ENCODE data around the gene BNC2. TPM values are rescaled to one million over a fixed set of nuclear protein-coding genes. Genes with fewer than 3 reads are reported as not detected.

The BNC2 gene
- total RNA-seq, 2 experiments from 2014 or later: not detected

DNA sequence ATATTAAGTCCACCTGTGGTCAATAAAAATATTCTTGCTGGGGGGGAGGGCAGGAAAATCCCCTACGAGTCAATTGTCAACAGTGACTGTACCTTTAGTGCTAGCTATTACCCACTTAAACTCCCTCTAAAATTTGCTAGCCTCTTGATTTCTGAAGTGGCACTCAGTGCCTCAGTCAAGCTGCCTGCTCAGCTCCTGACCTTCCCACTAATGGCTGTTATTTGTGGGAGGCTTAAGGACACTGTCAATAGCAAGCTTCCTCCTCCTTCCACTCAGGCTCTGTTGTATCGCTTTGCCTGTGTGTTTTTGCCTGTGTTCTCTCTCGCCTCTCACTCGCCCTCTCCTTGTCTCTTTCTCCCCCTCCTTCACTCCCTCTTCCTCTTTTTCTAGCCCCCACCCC, 140.8 kb downstream of the BNC2 start:
- no peaks in the 10 kb centered on the region for H3K36me3 Mint-ChIP-seq (ENCODE audit: low read depth)
- H3K4me1 Mint-ChIP-seq (ENCODE audit: low read depth): no peaks in the 10 kb centered on the region
- H3K4me3 Mint-ChIP-seq: no peak overlapping the region
- DNase-seq: no peak
- no peak overlapping the region for H3K27ac Mint-ChIP-seq
- peaks cover 34% of the 10 kb centered on the region for H3K27me3 Mint-ChIP-seq (ENCODE audit: low read depth)
- H3K9me3 Mint-ChIP-seq: no peaks in the 10 kb centered on the region
- CTCF ChIA-PET: no interaction called here
- intact Hi-C loops (cut with micrococcal nuclease): no loop called here

DNA sequence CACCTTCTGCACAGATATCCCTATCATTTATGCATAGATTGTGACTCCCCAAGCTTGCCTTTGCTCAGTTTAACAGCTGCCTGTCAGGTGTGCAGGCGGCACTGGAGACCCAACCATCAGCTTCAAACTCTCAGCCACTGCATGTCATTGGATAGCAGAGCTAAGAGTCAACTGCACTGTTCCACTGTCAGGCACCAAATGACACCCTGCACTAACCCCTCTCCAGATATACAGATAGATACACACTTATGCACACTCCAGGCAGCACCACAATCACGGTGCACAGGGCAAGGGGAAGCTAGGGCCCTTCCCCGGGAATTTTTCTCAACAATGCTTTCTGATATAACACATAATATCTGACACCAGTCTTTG, 142.3 kb downstream of the BNC2 start:
- intact Hi-C loops (cut with micrococcal nuclease): no loop called here
- CTCF ChIA-PET: no interaction called here
- no peak for DNase-seq
- Mint-ChIP-seq H3K27ac (no peak overlapping the region), H3K4me1 (ENCODE audit: low read depth) (no peaks in the 10 kb centered on the region), H3K4me3 (no peak overlapping the region), H3K27me3 (ENCODE audit: low read depth) (peaks cover 37% of the 10 kb centered on the region), H3K9me3 (no peaks in the 10 kb centered on the region), H3K36me3 (ENCODE audit: low read depth) (no peaks in the 10 kb centered on the region)

DNA sequence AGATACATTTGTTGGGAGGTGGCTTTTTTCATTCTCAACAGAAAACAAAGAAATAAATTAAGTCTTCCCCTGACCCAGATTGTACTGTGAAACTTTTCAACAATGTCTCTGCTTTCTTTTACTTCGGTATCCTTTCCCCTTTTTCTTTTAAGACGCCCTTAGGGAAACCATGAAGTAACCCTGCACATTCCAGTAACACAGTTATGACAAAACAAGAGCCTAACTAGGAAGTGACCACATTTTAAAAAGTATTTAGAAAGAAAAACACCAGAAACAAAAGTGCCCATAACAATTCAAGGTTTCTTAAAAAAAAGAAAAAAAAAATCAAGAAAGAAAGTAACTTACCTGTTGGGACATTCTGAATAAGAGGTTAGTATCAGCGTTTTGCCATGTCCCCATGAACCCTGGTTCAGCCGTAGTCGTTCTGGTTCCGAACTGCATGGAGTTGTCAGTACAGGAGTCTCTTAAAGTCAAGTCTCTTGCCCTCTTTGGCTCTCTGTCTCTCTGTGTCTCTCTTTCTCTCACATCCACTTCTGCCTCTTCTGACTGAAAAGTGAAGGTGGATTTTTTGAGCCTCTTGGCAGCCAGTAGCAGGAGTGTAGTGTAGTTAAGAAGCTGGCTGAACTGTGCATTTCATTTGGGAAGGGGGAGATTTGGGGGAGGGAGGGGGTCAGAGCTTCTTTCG, 142.9 kb downstream of the BNC2 start:
- H3K36me3 Mint-ChIP-seq (ENCODE audit: low read depth): no peaks in the 10 kb centered on the region
- DNase-seq: no peak
- intact Hi-C loops (cut with micrococcal nuclease): no loop called here
- H3K27ac Mint-ChIP-seq: no peak overlapping the region
- no peaks in the 10 kb centered on the region for H3K9me3 Mint-ChIP-seq
- no peaks in the 10 kb centered on the region for H3K4me1 Mint-ChIP-seq (ENCODE audit: low read depth)
- peaks cover 37% of the 10 kb centered on the region for H3K27me3 Mint-ChIP-seq (ENCODE audit: low read depth)
- H3K4me3 Mint-ChIP-seq: no peak overlapping the region
- CTCF ChIA-PET: no interaction called here

DNA sequence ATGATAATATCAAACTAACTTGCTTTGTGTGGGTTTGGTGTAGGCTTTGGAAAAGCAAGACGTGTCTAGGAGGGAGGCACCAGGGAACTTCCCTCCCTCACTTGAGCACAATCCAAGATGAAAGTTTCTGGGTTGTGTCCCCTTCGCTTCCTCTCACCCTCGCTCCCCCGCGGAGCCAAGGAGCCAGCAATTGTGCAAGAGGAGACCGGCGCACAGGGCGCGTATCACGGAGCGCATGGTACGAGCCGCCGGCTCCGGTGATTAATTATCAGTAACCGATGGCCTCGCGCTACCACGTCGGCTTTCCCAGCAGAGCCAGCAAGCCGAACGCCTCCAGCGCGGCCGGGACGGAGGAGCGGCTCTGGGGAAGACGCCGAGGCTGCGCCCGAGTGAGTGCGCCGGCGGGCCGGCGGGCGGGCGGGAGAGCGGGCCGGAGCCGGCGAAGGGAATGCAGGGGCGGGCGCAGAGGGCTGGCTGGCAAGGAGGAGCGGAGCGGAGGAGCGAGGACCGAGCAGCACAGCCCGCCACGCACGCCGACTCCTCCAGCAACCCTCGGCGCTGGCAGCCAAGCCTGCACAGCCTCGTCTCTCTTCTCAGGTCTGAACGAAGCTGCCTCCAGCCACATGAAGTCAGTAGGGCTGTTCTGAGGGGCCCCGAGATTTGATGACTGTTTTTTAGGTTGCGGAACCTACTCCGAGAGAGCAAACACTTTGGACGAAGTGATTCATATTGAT, 143.6 kb downstream of the BNC2 start:
- no peak for DNase-seq
- CTCF ChIA-PET: no interaction called here
- Mint-ChIP-seq H3K36me3 (ENCODE audit: low read depth) (no peaks in the 10 kb centered on the region), H3K9me3 (no peaks in the 10 kb centered on the region), H3K27me3 (ENCODE audit: low read depth) (peaks cover 37% of the 10 kb centered on the region), H3K27ac (no peak overlapping the region), H3K4me3 (no peak overlapping the region), H3K4me1 (ENCODE audit: low read depth) (no peaks in the 10 kb centered on the region)
- intact Hi-C loops (cut with micrococcal nuclease): no loop called here

DNA sequence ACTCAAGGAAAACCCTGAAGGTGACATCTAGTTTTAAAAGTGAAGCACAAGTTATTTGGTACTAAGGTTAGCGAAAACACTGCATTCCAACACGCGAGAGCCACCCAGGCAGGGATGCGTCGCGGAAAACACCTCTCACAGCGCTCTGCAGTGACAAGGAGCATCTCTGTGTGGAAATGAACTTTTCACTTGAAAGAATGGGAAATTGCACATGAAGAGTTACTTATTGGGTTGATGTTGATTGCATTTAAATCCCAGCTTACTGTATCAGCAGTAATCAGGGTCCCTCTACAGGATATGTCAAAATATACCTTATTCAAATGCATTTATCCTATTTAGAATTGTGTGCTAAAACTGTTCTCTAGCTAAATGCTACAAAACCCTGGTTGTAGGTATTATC, 144.4 kb downstream of the BNC2 start:
- Mint-ChIP-seq H3K27me3 (ENCODE audit: low read depth) (peaks cover 38% of the 10 kb centered on the region), H3K4me3 (no peak overlapping the region), H3K4me1 (ENCODE audit: low read depth) (no peaks in the 10 kb centered on the region), H3K9me3 (no peaks in the 10 kb centered on the region), H3K27ac (no peak overlapping the region), H3K36me3 (ENCODE audit: low read depth) (no peaks in the 10 kb centered on the region)
- intact Hi-C loops (cut with micrococcal nuclease): no loop called here
- CTCF ChIA-PET: interaction anchor here (0.6 kb wide), 1 partner anchor 156 kb away, joined by 3 read pairs; no protein-coding TSS in a partner anchor
- no peak for DNase-seq

DNA sequence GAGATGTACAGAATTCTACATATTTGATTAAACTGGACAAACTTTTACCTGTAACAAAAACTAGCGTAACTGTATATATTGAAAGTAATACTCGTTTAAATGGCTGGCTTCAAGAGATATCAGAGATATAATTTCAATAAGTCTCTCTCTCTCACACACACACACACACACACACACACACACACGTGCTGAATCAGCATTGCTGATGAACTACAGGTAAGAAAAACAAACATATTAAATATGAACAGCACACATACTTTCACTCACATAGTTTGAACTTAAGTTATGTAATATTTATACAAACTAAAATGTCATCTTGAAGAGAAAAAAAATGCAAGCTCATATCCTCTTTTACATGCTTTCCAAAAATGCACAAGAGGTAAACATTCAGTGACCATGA, 145.4 kb downstream of the BNC2 start:
- intact Hi-C loops (cut with micrococcal nuclease): no loop called here
- no peak overlapping the region for H3K4me3 Mint-ChIP-seq
- DNase-seq: no peak
- no peaks in the 10 kb centered on the region for H3K4me1 Mint-ChIP-seq (ENCODE audit: low read depth)
- CTCF ChIA-PET: no interaction called here
- H3K27me3 Mint-ChIP-seq (ENCODE audit: low read depth): peaks cover 38% of the 10 kb centered on the region
- no peaks in the 10 kb centered on the region for H3K9me3 Mint-ChIP-seq
- H3K27ac Mint-ChIP-seq: no peak overlapping the region
- H3K36me3 Mint-ChIP-seq (ENCODE audit: low read depth): no peaks in the 10 kb centered on the region

DNA sequence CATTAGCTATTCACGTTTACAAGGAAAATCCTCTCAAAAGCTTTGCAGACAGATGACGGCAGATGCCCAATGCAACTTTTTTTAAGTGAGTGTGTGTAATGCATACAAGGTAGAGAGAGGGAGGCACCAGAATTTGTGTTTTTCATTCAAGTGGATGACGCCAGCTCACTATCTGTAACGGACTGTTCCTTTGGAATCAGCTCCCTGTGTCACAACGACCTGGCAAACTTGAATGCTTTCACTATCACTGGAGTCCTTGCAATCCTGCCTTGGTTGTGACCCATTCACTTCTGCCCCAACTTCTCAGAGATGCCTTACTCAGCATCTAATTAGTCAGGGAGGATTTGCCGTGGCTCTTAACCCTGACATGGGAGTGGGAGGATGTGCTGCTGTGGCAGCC, 148.5 kb downstream of the BNC2 start:
- intact Hi-C loops (cut with micrococcal nuclease): no loop called here
- Mint-ChIP-seq H3K9me3 (no peaks in the 10 kb centered on the region), H3K27ac (no peak overlapping the region), H3K4me3 (no peak overlapping the region), H3K36me3 (ENCODE audit: low read depth) (no peaks in the 10 kb centered on the region), H3K4me1 (ENCODE audit: low read depth) (no peaks in the 10 kb centered on the region), H3K27me3 (ENCODE audit: low read depth) (peaks cover 15% of the 10 kb centered on the region)
- no peak for DNase-seq
- CTCF ChIA-PET: no interaction called here

DNA sequence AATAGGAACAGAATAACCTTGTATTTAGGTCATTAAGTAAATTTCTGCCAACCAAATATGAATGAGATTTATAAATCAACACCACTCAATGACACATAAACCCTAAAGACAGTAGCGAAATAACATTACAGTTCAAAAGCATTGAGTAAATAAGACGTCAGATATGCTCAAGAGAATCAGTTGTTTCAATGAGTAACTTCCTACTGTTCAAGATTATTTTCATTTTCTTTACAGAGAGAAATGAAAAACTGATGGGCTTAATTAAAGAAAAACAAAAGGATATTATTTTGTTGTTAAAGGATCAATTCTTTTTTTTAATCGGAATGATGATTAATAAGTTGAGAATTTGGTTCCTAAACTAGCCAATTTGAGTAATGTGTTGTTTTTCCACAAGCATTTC, 150.1 kb downstream of the BNC2 start:
- no peak overlapping the region for H3K27ac Mint-ChIP-seq
- H3K4me3 Mint-ChIP-seq: no peak overlapping the region
- H3K27me3 Mint-ChIP-seq (ENCODE audit: low read depth): peaks cover 4% of the 10 kb centered on the region
- no peak for DNase-seq
- CTCF ChIA-PET: no interaction called here
- no peaks in the 10 kb centered on the region for H3K9me3 Mint-ChIP-seq
- no peaks in the 10 kb centered on the region for H3K36me3 Mint-ChIP-seq (ENCODE audit: low read depth)
- intact Hi-C loops (cut with micrococcal nuclease): no loop called here
- no peaks in the 10 kb centered on the region for H3K4me1 Mint-ChIP-seq (ENCODE audit: low read depth)

DNA sequence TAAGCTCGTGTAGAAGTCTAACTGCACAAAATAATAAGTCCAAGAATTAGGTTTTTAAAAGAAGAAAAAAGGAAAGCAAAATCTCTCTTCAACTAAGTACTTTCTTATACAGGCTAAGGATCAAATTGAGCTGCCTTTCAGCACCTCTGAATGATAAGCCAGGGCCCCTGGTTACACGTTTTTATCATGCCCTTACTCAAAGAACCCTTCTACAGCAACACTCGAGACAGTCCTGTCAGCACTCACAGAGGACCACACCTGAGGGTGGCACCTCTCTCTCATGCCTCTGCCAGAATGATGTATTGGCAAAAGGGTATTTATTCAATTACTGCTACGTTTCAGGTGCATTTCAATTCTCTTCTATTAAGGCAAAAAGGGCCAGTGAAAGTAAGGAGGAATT, 150.5 kb downstream of the BNC2 start:
- DNase-seq: no peak
- intact Hi-C loops (cut with micrococcal nuclease): no loop called here
- CTCF ChIA-PET: no interaction called here
- Mint-ChIP-seq H3K36me3 (ENCODE audit: low read depth) (no peaks in the 10 kb centered on the region), H3K9me3 (no peaks in the 10 kb centered on the region), H3K4me1 (ENCODE audit: low read depth) (no peaks in the 10 kb centered on the region), H3K27ac (no peak overlapping the region), H3K27me3 (ENCODE audit: low read depth) (peaks cover 4% of the 10 kb centered on the region), H3K4me3 (no peak overlapping the region)

DNA sequence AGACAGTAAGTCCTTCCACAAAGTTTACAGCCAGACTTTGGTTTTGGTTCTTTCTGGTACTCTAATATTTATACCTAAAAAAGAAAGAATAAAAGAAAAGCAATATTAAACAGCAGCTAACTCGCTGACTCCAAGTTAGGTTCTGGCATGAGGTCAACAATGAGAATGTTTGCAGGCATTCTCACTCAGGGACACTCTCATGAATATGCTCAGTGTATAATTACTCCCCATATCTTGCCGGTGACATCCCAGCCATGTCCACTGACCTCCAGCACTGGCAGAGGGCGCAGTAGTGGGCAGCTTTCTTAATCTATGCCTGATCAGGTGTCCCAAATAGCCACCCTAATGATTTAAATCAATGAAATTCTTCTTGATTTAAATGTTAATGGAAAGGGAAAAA, 151.5 kb downstream of the BNC2 start:
- H3K36me3 Mint-ChIP-seq (ENCODE audit: low read depth): no peaks in the 10 kb centered on the region

DNA sequence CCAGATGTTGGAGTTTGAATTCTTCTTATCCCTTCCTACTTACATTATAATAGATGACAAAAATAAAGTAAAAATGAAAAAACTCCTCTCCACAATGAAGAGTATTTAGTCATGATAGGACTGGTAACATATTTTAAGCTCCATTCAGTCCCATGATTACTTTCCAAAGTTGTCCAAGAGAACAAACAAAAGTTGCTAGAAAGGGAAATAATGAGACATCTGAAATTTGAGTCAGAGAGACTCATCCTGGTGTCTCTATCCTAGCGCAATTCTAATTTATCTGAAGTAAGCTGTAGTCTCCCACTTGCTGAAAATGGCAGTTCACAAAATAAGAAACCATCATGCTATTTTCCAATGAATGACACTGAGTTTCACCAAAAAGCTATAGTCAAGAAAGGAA, 152.2 kb downstream of the BNC2 start:
- no peaks in the 10 kb centered on the region for H3K9me3 Mint-ChIP-seq
- no peak for DNase-seq
- no peaks in the 10 kb centered on the region for H3K4me1 Mint-ChIP-seq (ENCODE audit: low read depth)
- CTCF ChIA-PET: interaction anchor here (0.6 to 1.0 kb wide), 2 partner anchors 82 to 143 kb away, joined by 3 read pairs; no protein-coding TSS in a partner anchor
- no peak overlapping the region for H3K27ac Mint-ChIP-seq
- H3K27me3 Mint-ChIP-seq (ENCODE audit: low read depth): peaks cover 2% of the 10 kb centered on the region
- intact Hi-C loops (cut with micrococcal nuclease): no loop called here
- H3K4me3 Mint-ChIP-seq: no peak overlapping the region
- H3K36me3 Mint-ChIP-seq (ENCODE audit: low read depth): no peaks in the 10 kb centered on the region

More for the DNA sequence above, 151.5 kb downstream of the BNC2 start:
- H3K4me3 Mint-ChIP-seq: no peak overlapping the region
- no peaks in the 10 kb centered on the region for H3K4me1 Mint-ChIP-seq (ENCODE audit: low read depth)
- no peak overlapping the region for H3K27ac Mint-ChIP-seq
- DNase-seq: no peak
- CTCF ChIA-PET: interaction anchor here (0.5 kb wide), 1 partner anchor 39 kb away, joined by 3 read pairs; no protein-coding TSS in a partner anchor
- intact Hi-C loops (cut with micrococcal nuclease): no loop called here
- peaks cover 4% of the 10 kb centered on the region for H3K27me3 Mint-ChIP-seq (ENCODE audit: low read depth)
- H3K9me3 Mint-ChIP-seq: no peaks in the 10 kb centered on the region

DNA sequence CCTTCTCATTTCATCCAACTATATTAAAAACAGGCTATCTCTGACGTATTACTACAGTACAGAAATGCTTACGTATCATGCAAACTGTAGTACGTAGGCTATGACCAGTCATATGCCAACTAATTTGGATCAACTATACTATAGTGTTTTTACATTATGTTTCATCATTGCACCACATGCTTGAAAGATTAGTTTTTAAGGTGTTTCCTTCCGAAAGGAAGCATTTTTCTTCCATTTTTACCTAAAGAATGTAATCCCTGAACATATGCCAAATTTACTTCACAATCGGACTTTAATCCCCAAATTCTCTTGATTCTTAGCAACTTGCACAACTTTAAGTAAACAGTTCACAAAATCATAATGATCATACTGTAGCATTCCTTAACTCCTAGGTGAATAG, 153.9 kb downstream of the BNC2 start:
- Mint-ChIP-seq H3K27me3 (ENCODE audit: low read depth) (peaks cover under 1% of the 10 kb centered on the region), H3K36me3 (ENCODE audit: low read depth) (no peaks in the 10 kb centered on the region), H3K9me3 (no peaks in the 10 kb centered on the region), H3K27ac (no peak overlapping the region), H3K4me3 (no peak overlapping the region), H3K4me1 (ENCODE audit: low read depth) (no peaks in the 10 kb centered on the region)
- CTCF ChIA-PET: no interaction called here
- no peak for DNase-seq
- intact Hi-C loops (cut with micrococcal nuclease): no loop called here

DNA sequence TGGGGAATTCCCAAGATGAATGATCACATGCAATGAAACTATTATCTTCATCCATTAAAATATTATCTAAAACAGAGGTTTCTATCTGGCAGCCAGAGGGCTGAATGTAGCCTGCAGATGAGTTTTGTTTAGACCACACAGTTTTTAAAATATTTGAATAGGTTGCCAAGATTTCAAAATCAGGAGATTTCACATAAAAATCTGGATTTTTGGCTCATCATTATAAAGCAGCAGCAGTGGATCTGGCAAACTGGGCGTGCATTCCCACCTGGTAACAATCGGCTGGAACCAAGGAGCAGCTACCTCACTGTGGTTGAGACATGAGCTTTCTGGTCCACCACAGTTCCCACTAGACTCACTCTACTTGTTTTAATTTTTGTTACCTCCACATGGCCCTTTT, 155.1 kb downstream of the BNC2 start:
- no peaks in the 10 kb centered on the region for H3K9me3 Mint-ChIP-seq
- no peak for DNase-seq
- H3K4me3 Mint-ChIP-seq: no peak overlapping the region
- H3K27me3 Mint-ChIP-seq (ENCODE audit: low read depth): no peaks in the 10 kb centered on the region
- CTCF ChIA-PET: no interaction called here
- intact Hi-C loops (cut with micrococcal nuclease): no loop called here
- no peaks in the 10 kb centered on the region for H3K36me3 Mint-ChIP-seq (ENCODE audit: low read depth)
- H3K27ac Mint-ChIP-seq: no peak overlapping the region
- no peaks in the 10 kb centered on the region for H3K4me1 Mint-ChIP-seq (ENCODE audit: low read depth)
